HG02642 (cell line): ENCODE measurements around the gene G3BP1.
"Not testable (repeated sequence)": the region's sequence is repeated elsewhere in the genome, so short reads cannot be mapped to it uniquely, and the experiment has no call there.

Experiments used
- ATAC-seq: cut with Tn5 transposase; IDR thresholded peaks from one replicate; pipeline ENCODE4 v1.9.1; 2021; ENCODE audit warnings: mild to moderate bottlenecking; ENCODE audit not compliant: unreplicated experiment, poor library complexity

G3BP1 gene

GRCh38 chr5:151771259-151772028 is at the start of gene G3BP1:
TSS of gene G3BP1 (plus strand) at chr5:151771954. CDS start at chr5:151786621, 14,667 bp downstream.
- peak; percentile 82 for ATAC-seq

GRCh38 chr5:151722546-151722945 is 49.2 kb upstream of the G3BP1 start:
- no peak for ATAC-seq

- no peak for ATAC-seq
Observed at GRCh38 chr5:151724360-151724759, 47.4 kb upstream of the G3BP1 start.

- not testable (repeated sequence) for ATAC-seq
Observed at GRCh38 chr5:151729597-151729996, 42.2 kb upstream of the G3BP1 start.

GRCh38 chr5:151730381-151730780 is 41.4 kb upstream of the G3BP1 start:
- ATAC-seq = no peak

GRCh38 chr5:151733358-151734063 is 38.2 kb upstream of the G3BP1 start:
- ATAC-seq = no peak

GRCh38 chr5:151734064-151734408 is 37.7 kb upstream of the G3BP1 start:
- ATAC-seq = no peak

GRCh38 chr5:151735646-151736045 is 36.1 kb upstream of the G3BP1 start:
- ATAC-seq = no peak

GRCh38 chr5:151737431-151737830 is 34.3 kb upstream of the G3BP1 start:
- ATAC-seq = no peak

GRCh38 chr5:151738125-151738848 is 33.5 kb upstream of the G3BP1 start:
- no peak for ATAC-seq

GRCh38 chr5:151739395-151739794 is 32.4 kb upstream of the G3BP1 start:
- ATAC-seq = no peak

- no peak for ATAC-seq
Observed at GRCh38 chr5:151739939-151740335, 31.8 kb upstream of the G3BP1 start.

GRCh38 chr5:151740336-151740942 is 31.3 kb upstream of the G3BP1 start:
- ATAC-seq = peak; percentile 62

GRCh38 chr5:151740958-151741373 is 30.8 kb upstream of the G3BP1 start:
- peak; percentile 18 for ATAC-seq

- no peak for ATAC-seq
Observed at GRCh38 chr5:151741678-151742423, 29.9 kb upstream of the G3BP1 start.

- ATAC-seq = no peak
Observed at GRCh38 chr5:151742870-151743294, 28.9 kb upstream of the G3BP1 start.

- ATAC-seq = no peak
Observed at GRCh38 chr5:151743530-151743929, 28.2 kb upstream of the G3BP1 start.

GRCh38 chr5:151745071-151745705 is 26.6 kb upstream of the G3BP1 start:
- ATAC-seq = no peak

GRCh38 chr5:151750121-151750520 is 21.6 kb upstream of the G3BP1 start:
- ATAC-seq = no peak

- ATAC-seq = no peak
Observed at GRCh38 chr5:151751091-151751490, 20.7 kb upstream of the G3BP1 start.
